K562 (cell line): ENCODE measurements around the gene SLC30A4. TPM values are rescaled to one million over a fixed set of nuclear protein-coding genes. Genes with fewer than 3 reads are reported as not detected.
A peak's percentile ranks its signal among the peaks of the same experiment; 100 is the strongest.

ENCODE experiments used
- CBFA2T2 ChIP-seq: fragments of 450-650 bp; conservative IDR thresholded peaks from 2 replicates; pipeline ENCODE4 v1.6.1; 2017; ENCODE audit warnings: mild to moderate bottlenecking
- CEBPB ChIP-seq: fragments of 450-650 bp; IDR thresholded peaks from 2 replicates; pipeline ENCODE4 v1.6.1; 2016; ENCODE audit warnings: missing genetic modification characterization, missing compliant biosample characterization
- CREB1 ChIP-seq, 2 experiments: sonication (generic) in 1 of 2; formaldehyde crosslinking in 1 of 2; IDR thresholded peaks; 2 replicates each; pipeline versions ENCODE4 v1.6.1 to v1.8.0; 2012 to 2022; ENCODE audit warnings: inconsistent platforms in 1 of 2, mild to moderate bottlenecking in 1 of 2, missing genetic modification reagents in 1 of 2, moderate library complexity in 1 of 2
- CREB3 ChIP-seq: fragments of 450-650 bp; conservative IDR thresholded peaks from 2 replicates; pipeline ENCODE4 v1.6.1; 2016; ENCODE audit warnings: missing genetic modification characterization, low read depth, mild to moderate bottlenecking, missing compliant biosample characterization, moderate library complexity
- FOXK2 ChIP-seq, 2 experiments: fragments of 450-650 bp; IDR thresholded peaks in 1 of 2; conservative IDR thresholded peaks in 1 of 2; 2 replicates each; pipeline ENCODE4 v1.6.1; 2016; ENCODE audit warnings: low read depth in 2 of 2, mild to moderate bottlenecking in 1 of 2
- IRF9 ChIP-seq: fragments of 450-650 bp; IDR thresholded peaks from 2 replicates; pipeline ENCODE4 v1.6.1; 2016; ENCODE audit warnings: missing biosample characterization, missing genetic modification characterization
- MITF ChIP-seq: IDR thresholded peaks from 2 replicates; pipeline ENCODE4 v1.6.1; 2014; ENCODE audit warnings: antibody characterized with exemption
- NR1H2 ChIP-seq: sonication (generic); formaldehyde crosslinking; IDR thresholded peaks from 2 replicates; pipeline ENCODE4 v1.4.0; 2020; ENCODE audit warnings: mild to moderate bottlenecking, missing genetic modification reagents
- RUNX1 ChIP-seq: sonication (generic); IDR thresholded peaks from 2 replicates; pipeline ENCODE4 v1.6.1; 2016; ENCODE audit warnings: antibody characterized with exemption, low read depth
- SIN3A ChIP-seq, 2 experiments: fragments of 150-350 bp in 1 of 2; IDR thresholded peaks; 2 replicates each; pipeline ENCODE4 v1.6.1; 2011 to 2016; ENCODE audit warnings: borderline replicate concordance in 2 of 2, low read depth in 2 of 2, low read length in 2 of 2, mild to moderate bottlenecking in 2 of 2, moderate library complexity in 2 of 2; ENCODE audit not compliant: control insufficient read depth in 1 of 2
- SMAD4 ChIP-seq: fragments of 250-450 bp; sonication (Bioruptor Pico); conservative IDR thresholded peaks from 2 replicates; pipeline ENCODE4 v1.8.0; 2021; ENCODE audit warnings: inconsistent platforms, mild to moderate bottlenecking, moderate library complexity
- TGIF2 ChIP-seq: sonication (generic); formaldehyde crosslinking; IDR thresholded peaks from 2 replicates; pipeline ENCODE4 v1.8.1; 2022; ENCODE audit warnings: mild to moderate bottlenecking, missing genetic modification reagents, moderate library complexity
- ZBTB11 ChIP-seq, 3 experiments: fragments of 200-800 bp in 1 of 3; fragments of 250-450 bp in 1 of 3; fragments of 450-650 bp in 1 of 3; sonication (Bioruptor Pico) in 1 of 3; sonication (Bioruptor generic) in 1 of 3; formaldehyde crosslinking in 1 of 3; IDR thresholded peaks; 2 replicates each; pipeline versions ENCODE4 v1.6.1 to v1.8.0; 2016 to 2022; ENCODE audit warnings: mild to moderate bottlenecking in 2 of 3, missing genetic modification characterization in 2 of 3, missing compliant biosample characterization in 1 of 3, moderate library complexity in 1 of 3
- ZFP30 ChIP-seq: fragments of 250-450 bp; sonication (Bioruptor Pico); IDR thresholded peaks from 2 replicates; pipeline ENCODE4 v1.8.0; 2022; ENCODE audit warnings: moderate library complexity, mild to moderate bottlenecking, inconsistent platforms, borderline replicate concordance
- ZHX1 ChIP-seq: fragments of 150-350 bp; conservative IDR thresholded peaks from 2 replicates; pipeline ENCODE4 v1.6.1; 2014; ENCODE audit warnings: low read length
- polyA plus RNA-seq, 8 experiments: library from polyadenylated mRNA; depleted of rRNA in 4 of 8; stranded (reverse) in 5 of 8; unstranded in 3 of 8; fragments of >200 nt; fragmentation: Nextera tagmentation in 2 of 8; fragmentation: Illumina TruSeq in 1 of 8; extraction: Ambion mirVana in 2 of 8; extraction: Trizol in 1 of 8; gene quantifications; 2 replicates each; pipeline versions ENCODE4 v1.2.1 to v1.2.3, GENCODE V29; 2011 to 2014; ENCODE audit warnings: inconsistent platforms in 1 of 8, missing spikeins in 1 of 8
- total RNA-seq, 7 experiments: library from RNA; depleted of rRNA in 6 of 7; stranded (reverse); fragments of >200 nt in 6 of 7; fragmentation: Illumina TruSeq in 2 of 7; extraction: Trizol in 2 of 7; gene quantifications; 2 replicates each; pipeline versions ENCODE4 v1.2.1 to v1.2.3, GENCODE V29; 2011 to 2021; ENCODE audit warnings: low replicate concordance in 1 of 7

The SLC30A4 gene
- total and polyA plus RNA-seq, 9 of the 15 experiments (the other 6 are each of a cell fraction or from before 2014, with no cell fraction given), result 0.21 to 0.73 (median 0.36) TPM

- TF ChIP-seq MITF (no peak), CBFA2T2 (no peak), ZBTB11 (CRISPR knock-in tag; IDR thresholded peaks at IDR 0.05) (peak in 1 of 3 experiments; percentile 42; a peak in 1 of 6 replicates), ZHX1 (no peak), SMAD4 (no peak), CREB3 (peak; percentile 91), FOXK2 (conservative IDR thresholded peaks at IDR 0.05 in 1 of 2, IDR thresholded peaks at IDR 0.05 in 1 of 2; ENCODE audit: low read depth in 2 of 2) (0 out of 4 replicates have a peak, but pooled peaks of 1 of the 2 experiments have one; percentile 10), CEBPB (no peak), ZFP30 (CRISPR knock-in tag) (no peak), CREB1 (IDR thresholded peaks at IDR 0.05) (peak; percentile 84), CREB1 (CRISPR knock-in tag; IDR thresholded peaks at IDR 0.05) (peak; percentile 67; the same call in 1 of the 2 replicates), TGIF2 (CRISPR knock-in tag) (no peak), RUNX1 (no peak), NR1H2 (CRISPR knock-in tag) (no peak), IRF9 (tag) (0 out of 2 replicates have a peak, but pooled peaks have one; percentile 12), SIN3A (IDR thresholded peaks at IDR 0.05; ENCODE audit: borderline replicate concordance in 2 of 2, control insufficient read depth in 1 of 2, low read depth in 2 of 2, low read length in 2 of 2) (no peak)
These were observed 26.4 kb upstream of the SLC30A4 start (continued) for GRCh38 chr15:45548753-45549520.
